Measurements from ENCODE around the gene LAMB2.

The LAMB2 gene

GRCh38 chr3:49081429-49081828, 51.4 kb downstream of the LAMB2 start:
- Histone ChIP-seq H2AFZ (ENCODE audit: low read depth, low read length) (no peak overlapping the region), H3K27ac (ENCODE audit: low read length) (no peak overlapping the region), H4K20me1 (ENCODE audit: insufficient read depth, low read length) (peaks cover 28% of the 10 kb centered on the region), H3K27me3 (ENCODE audit: low read depth, low read length) (no peaks in the 10 kb centered on the region), H3K36me3 (replicated peaks; ENCODE audit: low read depth, low read length) (peaks cover 19% of the 10 kb centered on the region), H3K79me2 (ENCODE audit: low read length) (peaks cover 94% of the 10 kb centered on the region), H3K4me3 (ENCODE audit: low read length) (no peak overlapping the region), H3K9ac (ENCODE audit: low read length) (no peak overlapping the region), H3K4me1 (ENCODE audit: low read length) (peaks cover 2% of the 10 kb centered on the region; the same call in 1 of the 2 replicates), H3K9me3 (ENCODE audit: insufficient read depth, low read length) (no peaks in the 10 kb centered on the region), H3K4me2 (ENCODE audit: low read length) (no peak overlapping the region)
- no peak for TF ChIP-seq EZH2phosphoT487 (IDR thresholded peaks at IDR 0.05; ENCODE audit: low read depth)
- TF ChIP-seq CTCF (IDR thresholded peaks at IDR 0.05; ENCODE audit: low read depth, low read length), result no peak

- no peak for TF ChIP-seq EZH2phosphoT487 (IDR thresholded peaks at IDR 0.05; ENCODE audit: low read depth)
- no peak for TF ChIP-seq CTCF (IDR thresholded peaks at IDR 0.05; ENCODE audit: low read depth, low read length)
- Histone ChIP-seq H3K79me2 (ENCODE audit: low read length) (peaks cover 76% of the 10 kb centered on the region), H3K4me2 (ENCODE audit: low read length) (no peak overlapping the region), H4K20me1 (ENCODE audit: insufficient read depth, low read length) (peaks cover 22% of the 10 kb centered on the region), H3K4me1 (ENCODE audit: low read length) (peaks cover 2% of the 10 kb centered on the region; the same call in 1 of the 2 replicates), H2AFZ (ENCODE audit: low read depth, low read length) (no peak overlapping the region), H3K27me3 (ENCODE audit: low read depth, low read length) (no peaks in the 10 kb centered on the region), H3K27ac (ENCODE audit: low read length) (no peak overlapping the region), H3K9ac (ENCODE audit: low read length) (no peak overlapping the region), H3K36me3 (replicated peaks; ENCODE audit: low read depth, low read length) (peaks cover 25% of the 10 kb centered on the region), H3K4me3 (ENCODE audit: low read length) (no peak overlapping the region), H3K9me3 (ENCODE audit: insufficient read depth, low read length) (no peaks in the 10 kb centered on the region)
Observed at GRCh38 chr3:49079270-49079669, 53.6 kb downstream of the LAMB2 start.

- no peaks in the 10 kb centered on the region for H3K27me3 ChIP-seq (ENCODE audit: low read depth, low read length)
- H3K9me3 ChIP-seq (ENCODE audit: insufficient read depth, low read length), result no peaks in the 10 kb centered on the region
- H3K27ac ChIP-seq (ENCODE audit: low read length), result no peak overlapping the region
- H4K20me1 ChIP-seq (ENCODE audit: insufficient read depth, low read length), result peaks cover 19% of the 10 kb centered on the region
- H3K4me2 ChIP-seq (ENCODE audit: low read length), result no peak overlapping the region
- H3K4me1 ChIP-seq (ENCODE audit: low read length), result peaks cover 2% of the 10 kb centered on the region; the same call in 1 of the 2 replicates
- H3K9ac ChIP-seq (ENCODE audit: low read length), result no peak overlapping the region
- H3K4me3 ChIP-seq (ENCODE audit: low read length), result no peak overlapping the region
- TF ChIP-seq EZH2phosphoT487 (IDR thresholded peaks at IDR 0.05; ENCODE audit: low read depth), result no peak
- TF ChIP-seq CTCF (IDR thresholded peaks at IDR 0.05; ENCODE audit: low read depth, low read length), result no peak
- no peak overlapping the region for H2AFZ ChIP-seq (ENCODE audit: low read depth, low read length)
- H3K79me2 ChIP-seq (ENCODE audit: low read length), result peaks cover 66% of the 10 kb centered on the region
- peaks cover 38% of the 10 kb centered on the region for H3K36me3 ChIP-seq (replicated peaks; ENCODE audit: low read depth, low read length)
Observed at GRCh38 chr3:49076646-49077045, 56.2 kb downstream of the LAMB2 start.

- TF ChIP-seq CTCF (IDR thresholded peaks at IDR 0.05; ENCODE audit: low read depth, low read length) (no peak), EZH2phosphoT487 (IDR thresholded peaks at IDR 0.05; ENCODE audit: low read depth) (no peak)
- peaks cover 43% of the 10 kb centered on the region for H3K36me3 ChIP-seq (replicated peaks; ENCODE audit: low read depth, low read length)
- H3K4me3 ChIP-seq (ENCODE audit: low read length), result no peak overlapping the region
- H2AFZ ChIP-seq (ENCODE audit: low read depth, low read length), result no peak overlapping the region
- peaks cover 66% of the 10 kb centered on the region for H3K79me2 ChIP-seq (ENCODE audit: low read length)
- H3K27me3 ChIP-seq (ENCODE audit: low read depth, low read length), result no peaks in the 10 kb centered on the region
- H3K4me2 ChIP-seq (ENCODE audit: low read length), result no peak overlapping the region
- no peaks in the 10 kb centered on the region for H3K9me3 ChIP-seq (ENCODE audit: insufficient read depth, low read length)
- H3K27ac ChIP-seq (ENCODE audit: low read length), result no peak overlapping the region
- H3K9ac ChIP-seq (ENCODE audit: low read length), result no peak overlapping the region
- peaks cover 19% of the 10 kb centered on the region for H4K20me1 ChIP-seq (ENCODE audit: insufficient read depth, low read length)
- H3K4me1 ChIP-seq (ENCODE audit: low read length), result peaks cover 2% of the 10 kb centered on the region; the same call in 1 of the 2 replicates
Observed at GRCh38 chr3:49076116-49076515, 56.7 kb downstream of the LAMB2 start.

Measured in OCI-LY3 (cell line).